ENCODE measurements around the gene WDFY4. TPM values are rescaled to one million over a fixed set of nuclear protein-coding genes. Genes with fewer than 3 reads are reported as not detected.

The WDFY4 gene
- total and polyA plus RNA-seq, 2 experiments from 2014 or later = not detected

- TF ChIP-seq EZH2phosphoT487 (IDR thresholded peaks at IDR 0.05; ENCODE audit: insufficient read depth, low read depth) (no peak), EZH2 (IDR thresholded peaks at IDR 0.05; ENCODE audit: insufficient read depth, poor library complexity, severe bottlenecking) (no peak)
- no peaks in the 10 kb centered on the region for H3K79me2 ChIP-seq (ENCODE audit: insufficient read depth)
- no peak overlapping the region for H3K27ac ChIP-seq
- H3K9ac ChIP-seq = no peak overlapping the region
- DNase-seq = no peak
- no peaks in the 10 kb centered on the region for H3K9me3 ChIP-seq (ENCODE audit: low read depth)
- H3K4me3 ChIP-seq = no peak overlapping the region
- no peaks in the 10 kb centered on the region for H4K20me1 ChIP-seq (ENCODE audit: insufficient read depth)
- in situ Hi-C loops (cut with MboI) = no loop called here
- H3K4me1 ChIP-seq (ENCODE audit: insufficient read depth) = no peaks in the 10 kb centered on the region
- no peaks in the 10 kb centered on the region for H3K27me3 ChIP-seq (replicated peaks; ENCODE audit: insufficient read depth)
- H3K36me3 ChIP-seq (ENCODE audit: low read depth) = no peaks in the 10 kb centered on the region
- H2AFZ ChIP-seq = no peak overlapping the region
- no peak overlapping the region for H3K4me2 ChIP-seq (ENCODE audit: unreplicated experiment)
- no peaks in the 10 kb centered on the region for H3K9me2 ChIP-seq (ENCODE audit: insufficient read depth)
- 88 to 97% methylated on average over 1 of the region's 1 CpG for WGBS, 2 experiments (ENCODE audit: low coverage in 1 of 2, low lambda C conversion rate in 2 of 2, missing lambda C conversion rate in 2 of 2)
- no peaks in the 10 kb centered on the region for H3F3A ChIP-seq (ENCODE audit: insufficient read depth)
These were observed 305.6 kb downstream of the WDFY4 start for GRCh38 chr10:48990226-48990625.

- TF ChIP-seq EZH2 (IDR thresholded peaks at IDR 0.05; ENCODE audit: insufficient read depth, poor library complexity, severe bottlenecking) (no peak), EZH2phosphoT487 (IDR thresholded peaks at IDR 0.05; ENCODE audit: insufficient read depth, low read depth) (no peak)
- Histone ChIP-seq H3K27me3 (replicated peaks; ENCODE audit: insufficient read depth) (0 out of 2 replicates have a peak, but pooled peaks cover 8% of the 10 kb centered on the region), H3K36me3 (ENCODE audit: low read depth) (no peaks in the 10 kb centered on the region), H3K79me2 (ENCODE audit: insufficient read depth) (no peaks in the 10 kb centered on the region), H3K9me2 (ENCODE audit: insufficient read depth) (no peaks in the 10 kb centered on the region), H3K9ac (no peak overlapping the region), H3K4me3 (no peak overlapping the region), H3K9me3 (ENCODE audit: low read depth) (no peaks in the 10 kb centered on the region), H2AFZ (no peak overlapping the region), H4K20me1 (ENCODE audit: insufficient read depth) (no peaks in the 10 kb centered on the region), H3K4me1 (ENCODE audit: insufficient read depth) (no peaks in the 10 kb centered on the region), H3K27ac (no peak overlapping the region), H3F3A (ENCODE audit: insufficient read depth) (no peaks in the 10 kb centered on the region), H3K4me2 (ENCODE audit: unreplicated experiment) (no peak overlapping the region)
- 9 to 13% methylated on average over 5 of the region's 5 CpGs for WGBS, 2 experiments (ENCODE audit: low coverage in 1 of 2, low lambda C conversion rate in 2 of 2, missing lambda C conversion rate in 2 of 2)
- in situ Hi-C loops (cut with MboI) = no loop called here
- DNase-seq = peak; percentile 76
These were observed 309.0 kb downstream of the WDFY4 start for GRCh38 chr10:48993627-48994026.

GRCh38 chr10:48996329-48996728 is 311.7 kb downstream of the WDFY4 start:
- Histone ChIP-seq H3K27me3 (replicated peaks; ENCODE audit: insufficient read depth) (0 out of 2 replicates have a peak, but pooled peaks cover 8% of the 10 kb centered on the region), H3K4me1 (ENCODE audit: insufficient read depth) (no peaks in the 10 kb centered on the region), H3K36me3 (ENCODE audit: low read depth) (no peaks in the 10 kb centered on the region), H4K20me1 (ENCODE audit: insufficient read depth) (no peaks in the 10 kb centered on the region), H3F3A (ENCODE audit: insufficient read depth) (no peaks in the 10 kb centered on the region), H3K4me3 (no peak overlapping the region), H2AFZ (no peak overlapping the region), H3K4me2 (ENCODE audit: unreplicated experiment) (no peak overlapping the region), H3K9ac (no peak overlapping the region), H3K9me3 (ENCODE audit: low read depth) (no peaks in the 10 kb centered on the region), H3K79me2 (ENCODE audit: insufficient read depth) (no peaks in the 10 kb centered on the region), H3K27ac (no peak overlapping the region), H3K9me2 (ENCODE audit: insufficient read depth) (no peaks in the 10 kb centered on the region)
- WGBS, 2 experiments (ENCODE audit: low coverage in 1 of 2, low lambda C conversion rate in 2 of 2, missing lambda C conversion rate in 2 of 2) = 34 to 57% methylated on average over 3 of the region's 3 CpGs
- in situ Hi-C loops (cut with MboI) = no loop called here
- no peak for TF ChIP-seq EZH2phosphoT487 (IDR thresholded peaks at IDR 0.05; ENCODE audit: insufficient read depth, low read depth)
- TF ChIP-seq EZH2 (IDR thresholded peaks at IDR 0.05; ENCODE audit: insufficient read depth, poor library complexity, severe bottlenecking) = no peak
- DNase-seq = no peak

DNA sequence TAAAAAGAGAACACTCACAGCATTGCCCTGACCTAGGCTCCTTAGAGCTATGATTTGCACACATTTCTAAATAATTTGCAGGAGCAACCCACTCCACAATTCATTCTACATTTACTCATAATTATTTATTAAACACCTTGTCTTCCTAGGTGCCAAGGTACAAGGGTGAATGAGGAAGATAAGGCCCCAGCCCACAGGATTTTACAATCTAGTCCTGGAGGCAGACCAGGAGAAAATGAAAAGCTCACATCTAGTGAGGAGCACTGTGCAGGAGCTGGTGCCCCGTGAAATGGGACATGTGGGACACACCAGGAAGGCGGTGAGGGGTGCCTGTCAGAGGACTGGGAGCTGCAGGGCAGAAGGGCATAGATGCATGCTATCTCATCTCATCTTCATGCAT is 314.7 kb downstream of the WDFY4 start:
- H4K20me1 ChIP-seq (ENCODE audit: insufficient read depth) = no peaks in the 10 kb centered on the region
- no peak overlapping the region for H3K27ac ChIP-seq
- H3K9me2 ChIP-seq (ENCODE audit: insufficient read depth) = no peaks in the 10 kb centered on the region
- no peak overlapping the region for H3K9ac ChIP-seq
- no peaks in the 10 kb centered on the region for H3K9me3 ChIP-seq (ENCODE audit: low read depth)
- no peak overlapping the region for H3K4me2 ChIP-seq (ENCODE audit: unreplicated experiment)
- H3K79me2 ChIP-seq (ENCODE audit: insufficient read depth) = no peaks in the 10 kb centered on the region
- H3F3A ChIP-seq (ENCODE audit: insufficient read depth) = no peaks in the 10 kb centered on the region
- no peak overlapping the region for H2AFZ ChIP-seq
- H3K4me1 ChIP-seq (ENCODE audit: insufficient read depth) = no peaks in the 10 kb centered on the region
- 71 to 81% methylated on average over 2 of the region's 2 CpGs for WGBS, 2 experiments (ENCODE audit: low coverage in 1 of 2, low lambda C conversion rate in 2 of 2, missing lambda C conversion rate in 2 of 2)
- in situ Hi-C loops (cut with MboI) = no loop called here
- no peak overlapping the region for H3K4me3 ChIP-seq
- H3K27me3 ChIP-seq (replicated peaks; ENCODE audit: insufficient read depth) = 0 out of 2 replicates have a peak, but pooled peaks cover 8% of the 10 kb centered on the region
- H3K36me3 ChIP-seq (ENCODE audit: low read depth) = no peaks in the 10 kb centered on the region
- no peak for DNase-seq
- no peak for TF ChIP-seq EZH2phosphoT487 (IDR thresholded peaks at IDR 0.05; ENCODE audit: insufficient read depth, low read depth)
- no peak for TF ChIP-seq EZH2 (IDR thresholded peaks at IDR 0.05; ENCODE audit: insufficient read depth, poor library complexity, severe bottlenecking)
